D721Med (cell line): Measurements from ENCODE around the gene TNS4.

ENCODE experiments used
- DNase-seq: peaks from one replicate; pipeline ENCODE4 v3.0.0; 2011; ENCODE audit warnings: low spot score; ENCODE audit not compliant: insufficient read length
- FAIRE-seq: peaks from 2 replicates; lab custom pipeline; 2011; peaks lifted over from hg19 to GRCh38; lab: Jason Lieb, UNC
- TF ChIP-seq, protein P1 (sequence below): IDR thresholded peaks from 2 replicates; pipeline ENCODE4 v1.5.1; 2012; ENCODE audit warnings: mild to moderate bottlenecking, control low read depth; ENCODE audit not compliant: insufficient read depth; ENCODE audit errors: missing control alignments

The TNS4 gene

DNA sequence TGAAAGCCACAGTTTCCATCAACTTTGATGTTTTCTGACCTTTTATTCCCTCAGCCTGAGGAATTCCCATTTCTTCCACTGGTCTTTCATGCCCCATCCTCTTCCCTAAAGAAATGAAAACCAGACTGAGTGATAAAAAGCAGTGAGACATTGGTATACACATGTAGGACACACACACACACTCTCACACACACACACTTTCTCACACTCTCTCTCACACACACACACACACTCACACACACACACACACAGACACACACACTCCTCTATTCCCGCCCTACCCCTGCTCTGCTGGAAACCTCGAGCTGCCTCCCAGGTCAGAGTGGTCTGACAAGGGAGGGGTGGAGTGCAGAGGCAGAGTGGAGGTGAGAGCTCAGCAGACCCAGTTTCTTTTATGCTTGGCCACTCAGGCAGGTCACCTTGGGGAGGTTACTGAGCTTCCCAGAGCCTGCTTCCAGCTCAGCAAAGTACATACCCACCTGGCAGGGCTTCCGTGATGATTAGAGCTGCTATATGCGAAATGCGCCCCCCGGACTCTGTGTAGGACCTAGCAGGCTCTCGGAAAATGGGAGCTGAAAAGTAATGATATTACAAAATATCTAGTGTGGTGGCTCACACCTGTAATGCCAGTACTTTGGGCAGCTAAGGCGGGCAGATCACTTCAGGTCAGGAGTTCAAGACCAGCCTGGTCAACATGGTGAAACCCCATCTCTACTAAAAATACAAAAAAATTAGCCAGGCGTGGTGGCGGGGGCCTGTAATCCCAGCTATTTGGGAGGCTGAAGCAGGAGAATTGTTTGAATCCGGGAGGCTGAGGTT is 33.2 kb upstream of the TNS4 start:
- TF ChIP-seq, protein P1, sequence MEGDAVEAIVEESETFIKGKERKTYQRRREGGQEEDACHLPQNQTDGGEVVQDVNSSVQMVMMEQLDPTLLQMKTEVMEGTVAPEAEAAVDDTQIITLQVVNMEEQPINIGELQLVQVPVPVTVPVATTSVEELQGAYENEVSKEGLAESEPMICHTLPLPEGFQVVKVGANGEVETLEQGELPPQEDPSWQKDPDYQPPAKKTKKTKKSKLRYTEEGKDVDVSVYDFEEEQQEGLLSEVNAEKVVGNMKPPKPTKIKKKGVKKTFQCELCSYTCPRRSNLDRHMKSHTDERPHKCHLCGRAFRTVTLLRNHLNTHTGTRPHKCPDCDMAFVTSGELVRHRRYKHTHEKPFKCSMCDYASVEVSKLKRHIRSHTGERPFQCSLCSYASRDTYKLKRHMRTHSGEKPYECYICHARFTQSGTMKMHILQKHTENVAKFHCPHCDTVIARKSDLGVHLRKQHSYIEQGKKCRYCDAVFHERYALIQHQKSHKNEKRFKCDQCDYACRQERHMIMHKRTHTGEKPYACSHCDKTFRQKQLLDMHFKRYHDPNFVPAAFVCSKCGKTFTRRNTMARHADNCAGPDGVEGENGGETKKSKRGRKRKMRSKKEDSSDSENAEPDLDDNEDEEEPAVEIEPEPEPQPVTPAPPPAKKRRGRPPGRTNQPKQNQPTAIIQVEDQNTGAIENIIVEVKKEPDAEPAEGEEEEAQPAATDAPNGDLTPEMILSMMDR, result no peak

DNA sequence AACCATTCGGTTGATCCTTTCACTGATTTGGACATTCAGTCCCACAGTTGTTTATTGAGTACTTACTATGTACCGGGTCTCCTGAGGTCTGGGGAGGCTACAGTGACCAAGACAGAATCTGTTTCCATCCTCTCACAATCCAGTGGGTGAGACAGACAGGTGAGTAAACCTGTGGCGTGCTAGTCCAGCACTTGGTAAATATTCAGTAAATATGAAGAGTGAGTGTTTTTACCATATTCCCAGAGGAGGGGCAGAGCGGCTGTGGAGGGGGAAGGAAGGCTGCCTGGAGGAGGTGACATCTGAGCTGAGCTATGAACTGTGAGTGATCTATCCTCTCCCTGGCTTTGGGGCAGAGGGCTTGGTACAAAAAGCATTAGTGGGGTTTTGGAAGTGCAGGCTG is 32.5 kb upstream of the TNS4 start:
- FAIRE-seq (no peak), DNase-seq (no peak)
- TF ChIP-seq, protein P1, result no peak

More for the DNA sequence above, 33.2 kb upstream of the TNS4 start:
- DNase-seq (no peak), FAIRE-seq (no peak)

DNA sequence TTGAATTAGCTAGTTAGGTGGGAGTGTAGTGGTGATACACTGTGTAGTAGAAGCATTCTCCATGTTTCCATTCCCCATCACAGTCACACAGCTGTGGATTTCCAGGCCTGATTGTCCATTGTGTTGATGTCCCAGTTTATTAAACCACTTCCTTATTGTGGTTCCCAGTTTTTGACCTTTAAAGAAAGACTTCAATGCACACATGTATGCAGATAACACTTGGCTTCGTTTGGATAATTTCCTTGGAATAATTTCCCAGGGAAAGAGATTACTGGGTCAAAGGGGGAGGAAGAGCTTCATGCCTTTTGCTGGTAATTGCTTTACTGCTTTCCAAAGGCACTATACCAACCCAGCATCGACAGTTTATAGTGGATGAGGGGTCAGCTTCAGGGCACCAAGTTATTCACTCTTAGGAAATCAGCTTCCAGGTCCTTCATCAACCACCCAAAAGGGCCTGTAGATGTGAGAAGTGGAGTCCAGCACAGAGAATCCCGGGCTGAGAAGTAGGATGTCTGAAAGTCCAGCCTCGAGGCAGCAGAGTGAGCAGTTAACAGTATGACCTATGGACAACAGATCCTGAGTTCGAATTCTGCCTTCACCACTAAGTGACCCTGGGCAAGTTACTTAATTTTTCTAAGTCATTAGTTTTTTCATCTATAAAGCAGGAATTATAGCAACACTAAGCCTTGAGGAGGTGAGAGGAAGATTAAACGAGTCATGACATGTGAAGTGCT is 31.3 kb upstream of the TNS4 start:
- no peak for FAIRE-seq
- TF ChIP-seq, protein P1, result no peak
- no peak for DNase-seq

DNA sequence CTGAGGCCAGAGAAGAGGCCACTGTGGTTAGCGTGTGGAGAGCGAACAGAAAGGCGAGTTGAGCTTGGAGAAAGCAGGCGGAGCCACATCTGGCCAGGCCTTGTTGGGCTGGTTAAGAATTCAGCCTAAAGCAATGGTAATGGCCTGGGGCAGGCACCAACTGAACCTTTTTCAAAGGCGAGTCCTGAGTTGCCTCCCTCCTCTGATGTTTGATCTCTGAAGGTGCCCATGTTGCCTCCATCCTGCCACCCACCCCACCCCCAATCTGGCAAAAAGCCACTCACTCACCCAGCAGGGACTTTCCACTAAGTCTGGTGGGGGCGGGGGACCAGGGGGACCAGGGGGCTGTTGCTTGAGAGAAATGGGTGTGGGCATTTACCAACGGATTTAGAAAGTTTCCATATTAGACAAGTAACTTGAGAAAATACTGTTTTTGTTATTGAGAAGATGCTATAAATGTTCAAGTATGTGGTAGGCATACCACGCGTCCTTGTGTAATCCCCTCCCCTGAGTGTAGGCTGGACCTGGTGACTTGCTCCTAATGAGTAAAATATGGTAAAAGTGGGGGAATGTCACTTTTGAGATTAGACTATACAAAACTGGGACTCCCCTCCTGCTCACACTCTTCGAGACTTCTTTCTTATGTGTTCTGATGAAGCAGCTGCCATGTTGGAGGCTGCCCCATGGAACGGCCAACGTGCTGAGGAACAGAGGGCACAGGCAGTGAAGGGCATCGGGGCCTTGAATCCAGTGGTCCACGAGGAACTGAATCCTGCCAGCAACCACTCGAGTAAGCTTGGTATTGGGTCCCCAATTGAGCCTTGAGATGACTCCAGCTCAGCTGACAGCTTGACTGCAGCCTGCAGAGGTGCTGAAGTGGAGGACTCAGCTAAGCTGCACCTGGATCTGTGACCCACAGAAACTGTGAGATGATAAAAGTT is 29.9 kb upstream of the TNS4 start:
- FAIRE-seq, result no peak
- TF ChIP-seq, protein P1, result no peak
- DNase-seq, result no peak

DNA sequence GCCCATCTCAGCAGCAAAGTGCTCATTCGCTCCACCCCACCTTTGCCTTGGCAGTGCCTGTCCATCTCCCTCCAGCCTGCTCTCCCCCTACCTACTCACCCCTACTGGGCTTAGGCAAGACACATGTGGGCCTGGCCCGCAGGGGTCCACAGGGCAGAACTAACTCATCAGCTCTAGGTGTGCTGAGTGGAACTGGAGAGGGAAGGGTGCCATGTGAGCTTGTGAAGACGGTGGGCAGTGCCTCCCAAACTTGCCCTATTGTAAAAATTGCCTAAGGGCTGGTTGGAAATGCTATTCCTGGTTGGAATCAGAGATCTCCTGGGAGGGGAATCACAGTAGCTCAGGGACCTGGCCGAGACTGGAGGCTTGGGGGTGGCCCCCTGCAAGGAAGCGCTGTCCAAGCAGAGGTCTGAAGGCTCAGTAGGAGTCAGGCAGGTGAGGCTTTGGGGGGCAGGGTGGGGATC is 29.1 kb upstream of the TNS4 start:
- TF ChIP-seq, protein P1, result no peak
- no peak for DNase-seq
- FAIRE-seq, result no peak

DNA sequence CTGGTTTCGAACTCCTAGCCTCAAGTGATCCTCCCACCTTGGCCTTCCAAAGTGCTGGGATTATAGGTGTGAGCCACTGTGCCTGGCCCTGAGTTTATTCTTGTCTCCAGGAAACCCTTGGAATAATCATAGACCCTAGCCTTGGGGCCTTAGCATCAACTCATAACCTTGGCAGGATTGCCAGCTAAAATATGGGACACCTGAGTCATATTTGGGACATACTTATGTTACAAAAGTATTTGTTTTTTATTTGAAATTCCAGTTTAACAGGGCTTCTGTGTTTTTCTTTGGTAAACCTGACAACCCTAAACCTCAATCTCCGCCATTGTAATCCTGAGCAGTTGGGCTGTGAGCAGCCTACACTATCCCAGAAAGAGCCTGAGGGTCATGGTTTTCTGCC is 28.6 kb upstream of the TNS4 start:
- TF ChIP-seq, protein P1, result no peak
- no peak for DNase-seq
- FAIRE-seq, result no peak
